ENCODE results near the gene BSG. TPM values are rescaled to one million over a fixed set of nuclear protein-coding genes. Genes with fewer than 3 reads are reported as not detected.

Gene BSG
- total and polyA plus RNA-seq, 9 of the 15 experiments (the other 6 are each of a cell fraction or from before 2014, with no cell fraction given) = 4.6 to 495 (median 187) TPM

DNA sequence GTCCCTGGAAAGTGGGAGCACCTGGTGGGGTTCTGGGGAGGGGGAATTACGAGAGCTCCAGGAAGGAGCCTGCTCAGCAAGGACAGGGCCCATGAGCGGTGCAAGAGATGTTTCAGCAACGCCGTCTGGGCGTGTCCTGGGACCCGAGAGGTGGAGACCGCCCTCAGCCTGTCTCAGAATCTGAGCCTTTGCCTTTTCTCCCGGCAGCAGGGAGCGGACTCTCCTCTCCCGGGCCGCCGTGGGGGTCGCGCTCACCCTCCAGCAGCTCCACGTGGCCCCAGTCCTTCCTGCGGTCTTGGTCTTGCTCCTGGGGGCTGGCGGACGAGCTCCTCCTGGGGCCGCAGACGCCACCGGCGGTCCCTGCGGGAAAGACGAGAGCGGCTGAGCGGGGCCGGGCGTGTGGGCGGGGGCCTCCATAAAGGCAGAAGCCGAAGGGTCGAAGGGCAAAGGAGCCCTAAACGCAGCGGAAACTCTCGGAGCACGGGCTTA, 60.2 kb downstream of the BSG start (continued):
- 0 out of 2 replicates have a peak, but pooled peaks have one; percentile 19 for TF ChIP-seq REST (IDR thresholded peaks at IDR 0.05; ENCODE audit: borderline replicate concordance)
- no peak for TF ChIP-seq REST (CRISPR knock-in tag; IDR thresholded peaks at IDR 0.05; ENCODE audit: low read depth)
- no peak for TF ChIP-seq ERF (CRISPR knock-in tag; IDR thresholded peaks at IDR 0.05)
- TF ChIP-seq ELF1 (tag; IDR thresholded peaks at IDR 0.05) = no peak
- TF ChIP-seq CREM (IDR thresholded peaks at IDR 0.05; ENCODE audit: low read depth) = 0 out of 2 replicates have a peak, but pooled peaks have one; percentile 5
- no peak for TF ChIP-seq ZNF778 (CRISPR knock-in tag; IDR thresholded peaks at IDR 0.05)
- TF ChIP-seq ZKSCAN8 (CRISPR knock-in tag; IDR thresholded peaks at IDR 0.05) = no peak
- no peak for TF ChIP-seq ZFP30 (CRISPR knock-in tag; IDR thresholded peaks at IDR 0.05; ENCODE audit: borderline replicate concordance)
- TF ChIP-seq MTA1 (IDR thresholded peaks at IDR 0.05; ENCODE audit: borderline replicate concordance) = no peak
- TF ChIP-seq DMBX1 (CRISPR knock-in tag; IDR thresholded peaks at IDR 0.05; ENCODE audit: borderline replicate concordance) = no peak
- TF ChIP-seq UBTF (IDR thresholded peaks at IDR 0.05; ENCODE audit: borderline replicate concordance in 1 of 2, low read depth in 2 of 2, low read length in 2 of 2) = 0 out of 4 replicates have a peak, but pooled peaks of 1 of the 2 experiments have one; percentile 14
- peak; percentile 54; the same call in 1 of the 2 replicates for TF ChIP-seq SUPT5H (IDR thresholded peaks at IDR 0.05)
- no peak for TF ChIP-seq CREB3 (tag; conservative IDR thresholded peaks at IDR 0.05; ENCODE audit: low read depth)
- no peak for TF ChIP-seq RBM14 (IDR thresholded peaks at IDR 0.05; ENCODE audit: borderline replicate concordance, insufficient read depth, low read depth, low read length)
- 0 out of 2 replicates have a peak, but pooled peaks have one; percentile 5 for TF ChIP-seq ZNF143 (CRISPR knock-in tag; IDR thresholded peaks at IDR 0.05)
- TF ChIP-seq RB1 (IDR thresholded peaks at IDR 0.05; ENCODE audit: low read depth) = 0 out of 2 replicates have a peak, but pooled peaks have one; percentile 13
- no peak for TF ChIP-seq TEAD4 (IDR thresholded peaks at IDR 0.05; ENCODE audit: low read length)
- TF ChIP-seq TEAD4 (CRISPR knock-in tag; IDR thresholded peaks at IDR 0.05; ENCODE audit: borderline replicate concordance) = no peak
